Effector memory CD4-positive, alpha-beta T cell (primary cell): Measurements from ENCODE around the gene CHTF18.
"Not testable (repeated sequence)": the region's sequence is repeated elsewhere in the genome, so short reads cannot be mapped to it uniquely, and the experiment has no call there.

Experiments used
- DNase-seq, 3 donors: peaks; one replicate each; pipeline ENCODE4 v3.0.0-alpha.2; 2020
- H3K27ac ChIP-seq: 2 replicates; pipeline ENCODE4 v1.7.0; 2013; ENCODE audit warnings: mild to moderate bottlenecking, low read length, moderate library complexity; ENCODE audit not compliant: insufficient read depth, poor library complexity, severe bottlenecking
- H3K27me3 ChIP-seq: replicated peaks from 2 replicates; pipeline ENCODE4 v1.7.0; 2013; ENCODE audit warnings: mild to moderate bottlenecking, low read length; ENCODE audit not compliant: insufficient read depth, control insufficient read depth, poor library complexity, severe bottlenecking
- H3K36me3 ChIP-seq: 2 replicates; pipeline ENCODE4 v1.7.0; 2013; ENCODE audit warnings: mild to moderate bottlenecking, low read length, moderate library complexity; ENCODE audit not compliant: control insufficient read depth, insufficient read depth
- H3K4me1 ChIP-seq: 2 replicates; pipeline ENCODE4 v1.7.0; 2013; ENCODE audit warnings: low read length, mild to moderate bottlenecking; ENCODE audit not compliant: control insufficient read depth, insufficient read depth, poor library complexity, severe bottlenecking
- H3K4me3 ChIP-seq: 2 replicates; pipeline ENCODE4 v1.7.0; 2013; ENCODE audit warnings: low read length, low read depth, mild to moderate bottlenecking; ENCODE audit not compliant: insufficient read depth, poor library complexity, severe bottlenecking
- H3K9me3 ChIP-seq: 2 replicates; pipeline ENCODE4 v1.7.0; 2013; ENCODE audit warnings: mild to moderate bottlenecking, low read length, moderate library complexity; ENCODE audit not compliant: control insufficient read depth

Gene CHTF18

GRCh38 chr16:836822-837221, 48.4 kb downstream of the CHTF18 start:
- not testable (repeated sequence) for DNase-seq, H3K36me3 ChIP-seq, H3K9me3 ChIP-seq, H3K4me3 ChIP-seq, H3K27ac ChIP-seq, H3K4me1 ChIP-seq, H3K27me3 ChIP-seq

GRCh38 chr16:838741-839140, 50.3 kb downstream of the CHTF18 start:
- Histone ChIP-seq H3K4me3 (no peak overlapping the region), H3K9me3 (no peaks in the 10 kb centered on the region), H3K27ac (no peak overlapping the region), H3K27me3 (no peaks in the 10 kb centered on the region), H3K36me3 (no peaks in the 10 kb centered on the region), H3K4me1 (no peaks in the 10 kb centered on the region)
- no peak for DNase-seq

DNA sequence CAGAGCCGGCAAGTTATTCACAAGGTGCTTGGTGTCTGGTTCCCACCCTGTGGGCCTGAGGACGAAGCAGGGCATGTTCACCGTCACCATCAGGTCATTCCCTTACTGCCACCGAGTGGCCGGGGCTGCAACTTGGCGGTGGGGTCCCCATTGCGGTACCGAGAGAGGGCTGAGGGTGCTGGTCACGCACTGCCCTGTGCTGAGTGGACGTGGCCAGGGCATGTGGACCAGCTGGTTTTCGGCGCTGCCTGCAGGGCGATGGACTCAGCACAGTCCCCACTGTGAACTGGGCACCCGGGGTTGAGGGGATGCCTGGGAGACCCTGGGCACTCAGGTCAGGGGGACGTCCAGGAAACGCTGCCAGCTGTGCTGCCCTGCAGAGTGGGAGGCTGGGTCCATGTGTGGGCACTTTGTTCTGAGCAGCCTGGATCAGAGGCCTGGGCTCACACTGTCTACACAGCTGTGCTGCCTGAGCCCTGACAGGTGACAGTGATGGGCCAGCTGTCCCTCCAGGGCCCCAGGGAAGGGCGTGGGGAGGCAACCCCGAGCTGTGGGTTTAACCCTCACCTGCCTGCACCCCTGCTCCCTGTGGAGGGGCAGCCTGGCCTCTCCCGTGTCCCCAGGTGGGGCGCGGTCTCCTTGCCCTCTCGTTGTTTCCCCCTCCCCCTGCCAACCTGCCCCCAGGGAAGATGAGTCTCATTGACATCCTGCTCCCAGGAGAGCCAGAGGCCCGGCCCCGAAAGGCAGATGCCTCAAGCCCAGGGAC, 51.4 kb downstream of the CHTF18 start:
- DNase-seq = no peak
- Histone ChIP-seq H3K4me1 (no peaks in the 10 kb centered on the region), H3K27me3 (no peaks in the 10 kb centered on the region), H3K27ac (no peak overlapping the region), H3K36me3 (no peaks in the 10 kb centered on the region), H3K9me3 (no peaks in the 10 kb centered on the region), H3K4me3 (no peak overlapping the region)

GRCh38 chr16:840561-841454, 52.4 kb downstream of the CHTF18 start:
- no peak for DNase-seq
- H3K27ac ChIP-seq = no peak overlapping the region
- H3K4me1 ChIP-seq = no peaks in the 10 kb centered on the region
- no peak overlapping the region for H3K4me3 ChIP-seq
- no peaks in the 10 kb centered on the region for H3K9me3 ChIP-seq
- no peaks in the 10 kb centered on the region for H3K36me3 ChIP-seq
- no peaks in the 10 kb centered on the region for H3K27me3 ChIP-seq

DNA sequence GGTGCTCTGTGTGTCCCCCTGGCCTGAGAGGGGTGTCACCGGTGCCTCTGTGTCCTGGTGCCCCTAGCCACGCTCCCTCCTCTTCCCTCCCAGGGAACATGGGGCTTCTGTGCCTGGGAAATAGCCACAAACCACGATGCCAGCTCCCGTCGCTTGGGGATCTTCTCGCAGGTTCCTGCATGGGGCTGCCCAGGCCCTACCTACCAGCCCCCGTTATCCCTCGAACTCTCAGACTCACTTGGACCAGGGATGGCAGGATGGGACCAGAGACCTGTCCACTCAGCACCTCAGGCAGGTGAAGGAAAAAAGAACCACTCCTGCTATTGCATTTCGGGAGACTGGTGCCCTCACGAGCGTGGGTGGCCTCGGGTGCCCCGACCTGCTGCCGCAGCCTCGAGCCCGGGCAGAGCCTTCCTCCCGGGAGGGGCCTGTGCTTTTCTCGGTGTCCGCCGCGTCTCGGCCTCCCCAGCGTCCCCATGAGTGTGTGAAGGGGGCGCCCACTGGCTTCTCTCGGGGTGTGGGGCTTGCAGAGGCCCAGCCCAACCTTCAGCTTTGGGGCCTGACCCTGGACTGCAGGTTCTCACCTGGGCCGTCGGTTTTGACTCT, 53.1 kb downstream of the CHTF18 start:
- no peak overlapping the region for H3K27ac ChIP-seq
- no peaks in the 10 kb centered on the region for H3K27me3 ChIP-seq
- no peaks in the 10 kb centered on the region for H3K4me1 ChIP-seq
- H3K4me3 ChIP-seq = no peak overlapping the region
- DNase-seq = no peak
- no peaks in the 10 kb centered on the region for H3K36me3 ChIP-seq
- no peaks in the 10 kb centered on the region for H3K9me3 ChIP-seq

- Histone ChIP-seq H3K27ac (no peak overlapping the region), H3K27me3 (no peaks in the 10 kb centered on the region)
- DNase-seq = no peak
Observed at GRCh38 chr16:842061-842476, 53.6 kb downstream of the CHTF18 start.

GRCh38 chr16:842711-843560, 54.5 kb downstream of the CHTF18 start:
- H3K27me3 ChIP-seq = no peaks in the 10 kb centered on the region
- H3K9me3 ChIP-seq = no peaks in the 10 kb centered on the region
- H3K36me3 ChIP-seq = no peaks in the 10 kb centered on the region
- DNase-seq = no peak
- H3K27ac ChIP-seq = no peak overlapping the region
- H3K4me3 ChIP-seq = no peak overlapping the region
- H3K4me1 ChIP-seq = no peaks in the 10 kb centered on the region

More at GRCh38 chr16:842061-842476, 53.6 kb downstream of the CHTF18 start:
- Histone ChIP-seq H3K9me3 (no peaks in the 10 kb centered on the region), H3K36me3 (no peaks in the 10 kb centered on the region), H3K4me3 (no peak overlapping the region), H3K4me1 (no peaks in the 10 kb centered on the region)

DNA sequence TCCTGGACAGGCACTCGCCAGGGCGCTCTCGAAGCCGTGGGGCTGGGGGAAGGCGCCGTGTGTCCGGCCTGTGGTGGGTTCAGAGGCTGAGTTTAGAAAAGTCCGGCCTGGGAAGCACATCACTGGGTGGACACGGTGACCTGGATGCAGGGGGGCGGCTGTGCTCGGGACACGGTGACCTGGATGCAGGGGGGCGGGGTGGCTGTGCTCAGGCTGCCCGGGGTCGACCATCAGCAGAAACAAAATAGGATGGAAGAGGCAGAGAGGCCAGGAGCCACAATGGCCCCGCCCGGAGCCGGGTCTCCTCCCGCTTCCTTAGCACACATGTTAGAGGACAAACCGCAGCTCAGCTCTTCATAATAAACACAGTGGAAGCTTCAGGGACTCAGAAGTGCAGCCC, 55.4 kb downstream of the CHTF18 start:
- no peaks in the 10 kb centered on the region for H3K36me3 ChIP-seq
- H3K9me3 ChIP-seq = no peaks in the 10 kb centered on the region
- H3K4me3 ChIP-seq = no peak overlapping the region
- H3K27me3 ChIP-seq = no peaks in the 10 kb centered on the region
- H3K27ac ChIP-seq = no peak overlapping the region
- H3K4me1 ChIP-seq = no peaks in the 10 kb centered on the region
- no peak for DNase-seq

- Histone ChIP-seq H3K4me1 (no peaks in the 10 kb centered on the region), H3K27me3 (no peaks in the 10 kb centered on the region), H3K27ac (no peak overlapping the region), H3K4me3 (no peak overlapping the region), H3K9me3 (no peaks in the 10 kb centered on the region), H3K36me3 (no peaks in the 10 kb centered on the region)
- no peak for DNase-seq
Observed at GRCh38 chr16:844638-845350, 56.4 kb downstream of the CHTF18 start.
